ENCODE results near the gene CBY3. TPM values are rescaled to one million over a fixed set of nuclear protein-coding genes. Genes with fewer than 3 reads are reported as not detected.
"Not testable (repeated sequence)": the region's sequence is repeated elsewhere in the genome, so short reads cannot be mapped to it uniquely, and the experiment has no call there.

CBY3 gene
- total and polyA plus RNA-seq, 8 donors, result not detected

DNA sequence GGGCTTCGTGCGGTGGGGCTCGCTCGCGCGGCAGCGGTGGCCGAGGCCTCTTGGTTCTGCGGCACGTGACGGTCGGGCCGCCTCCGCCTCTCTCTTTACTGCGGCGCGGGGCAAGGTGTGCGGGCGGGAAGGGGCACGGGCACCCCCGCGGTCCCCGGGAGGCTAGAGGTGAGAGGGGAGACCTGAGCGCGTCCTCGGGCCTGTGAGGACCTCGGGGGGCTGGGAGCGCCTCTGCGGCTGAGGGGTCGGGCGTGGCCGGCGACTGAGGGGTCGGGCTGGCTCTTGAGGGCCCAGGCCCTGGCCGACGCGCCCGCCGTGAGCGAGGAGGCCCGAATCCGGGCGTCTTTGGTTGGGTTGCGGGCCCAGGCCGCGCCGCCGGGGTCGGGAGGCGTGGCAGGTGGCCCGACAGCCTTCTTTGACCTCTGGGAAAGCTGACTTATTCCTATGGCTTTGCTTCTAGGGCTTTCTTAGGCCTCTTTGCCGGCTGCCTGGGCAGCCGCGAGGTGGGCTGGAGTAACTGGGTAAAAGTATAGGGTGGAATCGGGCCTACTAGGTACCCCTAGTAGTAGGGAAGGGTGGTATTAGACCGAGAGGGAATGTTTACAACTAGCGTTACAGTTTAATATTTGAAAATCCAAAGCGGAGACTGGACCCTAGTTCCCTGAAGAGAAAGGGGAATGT, 18.2 kb upstream of the CBY3 start, which contains the start of gene CANX:
Gene CANX, plus strand, starts transcription at position 33 of the 681 bp plus-strand sequence. CDS start 6,715 bp downstream, outside the sequence.
- H3K9me3 ChIP-seq, result no peaks in the 10 kb centered on the region
- intact Hi-C loops (cut with DNase I), result no loop called here
- TF ChIP-seq, protein P1, sequence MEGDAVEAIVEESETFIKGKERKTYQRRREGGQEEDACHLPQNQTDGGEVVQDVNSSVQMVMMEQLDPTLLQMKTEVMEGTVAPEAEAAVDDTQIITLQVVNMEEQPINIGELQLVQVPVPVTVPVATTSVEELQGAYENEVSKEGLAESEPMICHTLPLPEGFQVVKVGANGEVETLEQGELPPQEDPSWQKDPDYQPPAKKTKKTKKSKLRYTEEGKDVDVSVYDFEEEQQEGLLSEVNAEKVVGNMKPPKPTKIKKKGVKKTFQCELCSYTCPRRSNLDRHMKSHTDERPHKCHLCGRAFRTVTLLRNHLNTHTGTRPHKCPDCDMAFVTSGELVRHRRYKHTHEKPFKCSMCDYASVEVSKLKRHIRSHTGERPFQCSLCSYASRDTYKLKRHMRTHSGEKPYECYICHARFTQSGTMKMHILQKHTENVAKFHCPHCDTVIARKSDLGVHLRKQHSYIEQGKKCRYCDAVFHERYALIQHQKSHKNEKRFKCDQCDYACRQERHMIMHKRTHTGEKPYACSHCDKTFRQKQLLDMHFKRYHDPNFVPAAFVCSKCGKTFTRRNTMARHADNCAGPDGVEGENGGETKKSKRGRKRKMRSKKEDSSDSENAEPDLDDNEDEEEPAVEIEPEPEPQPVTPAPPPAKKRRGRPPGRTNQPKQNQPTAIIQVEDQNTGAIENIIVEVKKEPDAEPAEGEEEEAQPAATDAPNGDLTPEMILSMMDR (IDR thresholded peaks at IDR 0.05), result no peak
- 0% methylated on average over 50 to 58 of the region's 58 CpGs for WGBS, 2 donors
- no peaks in the 10 kb centered on the region for H3K36me3 ChIP-seq
- H3K27me3 ChIP-seq, result no peaks in the 10 kb centered on the region
- ATAC-seq (peak; percentile 7 to 36 (median 20)), FAIRE-seq (no peak), DNase-seq (no peak)
- H3K4me1 ChIP-seq, result peaks cover 0 to 21% (median 0%) of the 10 kb centered on the region in 3 donors
- H3K27ac ChIP-seq, result peak within 1 kb of the TSS; percentile 95 to 99 (median 98)
- peak within 1 kb of the TSS; percentile 84 to 99 (median 94) for H3K4me3 ChIP-seq

DNA sequence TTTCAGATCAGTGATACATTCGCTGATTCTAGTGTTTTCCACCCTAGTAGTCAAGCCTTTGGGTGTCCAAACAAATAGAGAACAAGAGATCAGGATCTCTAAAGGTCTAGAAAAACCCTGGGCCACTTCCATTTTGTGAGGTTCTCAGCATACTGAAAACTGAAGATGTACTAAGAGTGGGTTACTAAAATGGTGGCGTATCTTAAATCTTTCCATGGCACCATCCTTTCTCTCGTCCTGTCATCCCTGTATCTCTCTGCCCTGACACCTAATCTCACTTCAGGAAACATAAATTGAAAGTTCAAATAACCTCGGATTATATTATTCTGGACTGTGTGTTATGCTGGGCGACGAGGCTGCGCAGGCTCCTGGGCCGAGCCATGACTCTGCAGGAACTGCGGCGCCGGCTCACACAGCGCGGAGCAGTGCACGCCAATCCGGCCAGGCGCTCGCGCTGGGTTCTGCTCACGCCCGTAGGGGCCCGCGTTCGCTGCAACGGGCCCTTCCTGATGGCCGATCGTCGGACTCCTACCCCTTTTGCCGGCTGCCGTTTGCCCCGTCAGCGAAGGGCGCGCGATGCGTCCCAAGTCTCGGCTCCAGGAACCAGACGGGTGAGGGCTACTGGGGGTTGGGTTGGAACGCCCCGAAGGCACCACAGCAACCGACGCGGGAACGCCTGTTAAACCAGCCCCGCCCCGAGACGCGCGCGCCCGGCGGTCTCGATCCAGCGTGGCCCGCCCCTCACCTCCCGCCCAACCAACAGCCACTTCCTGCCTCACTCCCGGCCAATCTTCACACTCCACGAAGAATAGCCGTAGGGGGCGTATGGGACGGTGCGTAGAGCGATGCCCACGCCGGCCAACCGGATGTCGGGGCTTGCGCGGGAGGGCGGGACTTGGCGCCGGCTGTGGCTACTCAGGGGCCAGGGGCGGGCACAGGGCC, 17.4 kb upstream of the CBY3 start:
- Histone ChIP-seq H3K4me3 (peak overlapping the region; percentile 84 to 99 (median 94)), H3K27me3 (no peaks in the 10 kb centered on the region), H3K27ac (peak overlapping the region; percentile 95 to 99 (median 98)), H3K36me3 (no peaks in the 10 kb centered on the region), H3K9me3 (no peaks in the 10 kb centered on the region), H3K4me1 (peaks cover 0 to 21% (median 0%) of the 10 kb centered on the region in 3 donors)
- intact Hi-C loops (cut with DNase I), result no loop called here
- peak; percentile 90 to 95 (median 92) for ATAC-seq
- DNase-seq, result peak; percentile 98 to 100 (median 99)
- TF ChIP-seq, protein P1 (IDR thresholded peaks at IDR 0.05), result no peak
- no peak for FAIRE-seq
- WGBS, 2 donors, result 1% methylated on average over 60 to 72 of the region's 72 CpGs

DNA sequence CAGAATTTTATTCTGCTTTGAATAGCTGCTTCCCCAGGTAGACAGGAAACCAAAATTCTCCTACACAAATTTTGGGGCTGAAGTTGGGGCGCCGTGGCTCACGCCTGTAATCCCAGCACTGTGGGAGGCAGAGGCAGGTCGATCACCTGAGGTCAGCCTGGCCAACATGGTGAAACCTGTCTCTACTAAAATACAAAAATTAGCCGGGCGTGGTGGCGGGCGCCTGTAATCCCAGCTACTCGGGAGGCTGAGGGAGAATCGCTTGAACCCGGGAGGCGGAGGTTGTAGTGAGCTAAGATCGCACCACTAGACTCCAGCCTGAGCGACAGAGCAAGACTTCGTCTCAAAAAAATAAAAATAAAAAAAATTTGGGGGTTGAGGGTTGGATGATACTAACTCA, 16.7 kb upstream of the CBY3 start:
- H3K36me3 ChIP-seq; H3K27me3 ChIP-seq; H3K9me3 ChIP-seq; ATAC-seq; intact Hi-C loops (cut with DNase I); FAIRE-seq: not testable (repeated sequence)
- peak in 1 of 6 donors; percentile 36 for DNase-seq
- H3K4me3 ChIP-seq, result peak overlapping the region in 2 of 4 donors; percentile 84 to 89
- WGBS, 2 donors, result 91 to 93% methylated on average over 15 of the region's 15 CpGs
- H3K4me1 ChIP-seq, result peaks cover 0 to 21% (median 0%) of the 10 kb centered on the region in 3 donors
- peak overlapping the region; percentile 86 to 92 (median 87) for H3K27ac ChIP-seq

DNA sequence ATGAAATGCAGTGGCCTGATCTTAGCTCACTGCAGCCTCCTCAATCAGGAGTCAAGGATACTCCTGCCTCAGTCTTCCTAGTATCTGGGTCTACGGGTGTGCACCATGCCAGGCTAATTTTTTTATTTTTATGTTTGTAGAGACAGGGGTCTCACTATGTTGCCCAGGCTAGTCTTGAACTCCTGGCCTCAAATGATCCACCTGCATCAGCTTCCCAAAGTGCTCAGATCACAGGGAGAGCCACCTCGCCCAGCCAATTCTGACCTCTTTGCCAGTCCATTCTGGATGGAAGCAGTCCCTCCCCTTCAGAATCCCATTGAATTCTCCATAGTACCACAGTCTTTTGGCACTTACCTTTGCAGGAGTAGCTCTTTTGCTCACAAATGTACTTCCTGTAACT, 16.3 kb upstream of the CBY3 start:
- TF ChIP-seq, protein P1 (IDR thresholded peaks at IDR 0.05), result no peak
- ATAC-seq (no peak), FAIRE-seq (no peak), DNase-seq (peak in 1 of 6 donors; percentile 6)
- H3K27me3 ChIP-seq, result no peaks in the 10 kb centered on the region
- H3K9me3 ChIP-seq, result no peaks in the 10 kb centered on the region
- 96 to 98% methylated on average over 2 of the region's 2 CpGs for WGBS, 2 donors
- H3K27ac ChIP-seq, result peak overlapping the region in 1 of 4 donors; percentile 88
- H3K36me3 ChIP-seq, result no peaks in the 10 kb centered on the region
- peaks cover 0 to 21% (median 0%) of the 10 kb centered on the region in 3 donors for H3K4me1 ChIP-seq
- no peak overlapping the region for H3K4me3 ChIP-seq
- intact Hi-C loops (cut with DNase I), result no loop called here

DNA sequence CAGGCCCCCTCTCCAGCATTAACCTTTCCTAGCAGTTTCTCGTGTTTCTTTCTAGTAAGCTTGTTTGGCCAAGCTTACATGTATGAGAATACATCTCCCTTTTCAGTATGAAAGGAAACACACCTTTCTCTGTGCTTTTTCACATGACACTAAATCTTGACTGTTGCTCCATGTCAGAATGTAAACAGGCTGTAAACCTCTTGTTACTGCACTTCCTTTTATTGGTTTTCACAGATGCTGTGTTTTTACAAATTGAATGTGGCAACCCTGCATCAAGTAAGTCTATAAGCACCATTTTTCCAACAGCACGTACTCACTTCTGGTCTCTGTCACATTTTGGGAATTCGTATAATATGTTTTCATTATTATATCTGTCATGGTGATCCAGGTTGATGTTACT, 15.8 kb upstream of the CBY3 start:
- 91 to 97% methylated on average over 3 of the region's 3 CpGs for WGBS, 2 donors
- H3K36me3 ChIP-seq, result no peaks in the 10 kb centered on the region
- peaks cover 0 to 16% (median 0%) of the 10 kb centered on the region in 3 donors for H3K4me1 ChIP-seq
- intact Hi-C loops (cut with DNase I), result no loop called here
- H3K9me3 ChIP-seq, result no peaks in the 10 kb centered on the region
- no peaks in the 10 kb centered on the region for H3K27me3 ChIP-seq
- ATAC-seq, result no peak
- H3K27ac ChIP-seq, result no peak overlapping the region
- TF ChIP-seq, protein P1 (IDR thresholded peaks at IDR 0.05), result no peak
- no peak for DNase-seq
- FAIRE-seq, result no peak
- no peak overlapping the region for H3K4me3 ChIP-seq

Measured in pancreas (tissue), 10 donors.